Mesendoderm (in vitro differentiated cells): ENCODE measurements around the gene ANKS1A.

ENCODE experiments used
- DNase-seq: peaks from one replicate; pipeline ENCODE4 v3.0.0; 2013
- H2AK5ac ChIP-seq: 2 replicates; pipeline ENCODE4 v1.6.1; 2013; ENCODE audit warnings: low read length, inconsistent platforms
- H2BK120ac ChIP-seq: 2 replicates; pipeline ENCODE4 v1.6.1; 2013; ENCODE audit warnings: low read depth, mild to moderate bottlenecking, low read length, moderate library complexity, mixed read lengths
- H2BK15ac ChIP-seq: replicated peaks from 2 replicates; pipeline ENCODE4 v1.6.1; 2013; ENCODE audit warnings: low read depth, mild to moderate bottlenecking, moderate library complexity
- H2BK5ac ChIP-seq: 2 replicates; pipeline ENCODE4 v1.6.1; 2013; ENCODE audit warnings: low read length, inconsistent platforms
- H3K18ac ChIP-seq: 2 replicates; pipeline ENCODE4 v1.6.1; 2013; ENCODE audit warnings: mild to moderate bottlenecking, low read length, mixed read lengths
- H3K23ac ChIP-seq: one replicate; pipeline ENCODE4 v1.6.1; 2013; ENCODE audit warnings: low read length
- H3K27ac ChIP-seq: 2 replicates; pipeline ENCODE4 v1.5.1; 2013; ENCODE audit warnings: low read depth, mild to moderate bottlenecking, inconsistent platforms, low read length, moderate library complexity
- H3K27me3 ChIP-seq: 2 replicates; pipeline ENCODE4 v1.6.1; 2013; ENCODE audit warnings: low read length, control low read depth, mild to moderate bottlenecking, inconsistent platforms; ENCODE audit not compliant: insufficient read depth, poor library complexity
- H3K36me3 ChIP-seq: 2 replicates; pipeline ENCODE4 v1.6.1; 2013; ENCODE audit warnings: low read length, inconsistent platforms; ENCODE audit not compliant: control insufficient read depth, insufficient read depth
- H3K4ac ChIP-seq: one replicate; pipeline ENCODE4 v1.6.1; 2013; ENCODE audit warnings: low read depth, mild to moderate bottlenecking, low read length, moderate library complexity
- H3K4me1 ChIP-seq: 2 replicates; pipeline ENCODE4 v1.6.1; 2013; ENCODE audit warnings: low read depth, low read length, inconsistent platforms; ENCODE audit not compliant: control insufficient read depth
- H3K4me2 ChIP-seq: 2 replicates; pipeline ENCODE4 v1.6.1; 2013; ENCODE audit warnings: low read length
- H3K4me3 ChIP-seq: 2 replicates; pipeline ENCODE4 v1.5.1; 2013; ENCODE audit warnings: mild to moderate bottlenecking, low read length
- H3K56ac ChIP-seq: one replicate; pipeline ENCODE4 v1.6.1; 2013; ENCODE audit warnings: low read length
- H3K79me1 ChIP-seq: 2 replicates; pipeline ENCODE4 v1.6.1; 2013; ENCODE audit warnings: low read length, inconsistent platforms
- H3K79me2 ChIP-seq: 2 replicates; pipeline ENCODE4 v1.6.1; 2013; ENCODE audit warnings: mild to moderate bottlenecking, low read length; ENCODE audit not compliant: control insufficient read depth, insufficient read depth
- H3K9ac ChIP-seq: 2 replicates; pipeline ENCODE4 v1.6.1; 2013; ENCODE audit warnings: low read length, inconsistent platforms
- H4K5ac ChIP-seq: one replicate; pipeline ENCODE4 v1.6.1; 2013; ENCODE audit warnings: low read length
- H4K8ac ChIP-seq: one replicate; pipeline ENCODE4 v1.6.1; 2013; ENCODE audit warnings: low read depth, mild to moderate bottlenecking, control low read depth, low read length, moderate library complexity
- WGBS: extraction: QIAGEN DNeasy Blood & Tissue Kit; methylation state at CpG from one replicate; pipeline ENCODE4 v1.1.7; 2013; ENCODE audit warnings: low lambda C conversion rate, missing lambda C conversion rate; ENCODE audit not compliant: insufficient coverage; ENCODE audit errors: extremely low coverage; 5-methylcytosine and 5-hydroxymethylcytosine counted together

Gene ANKS1A

DNA sequence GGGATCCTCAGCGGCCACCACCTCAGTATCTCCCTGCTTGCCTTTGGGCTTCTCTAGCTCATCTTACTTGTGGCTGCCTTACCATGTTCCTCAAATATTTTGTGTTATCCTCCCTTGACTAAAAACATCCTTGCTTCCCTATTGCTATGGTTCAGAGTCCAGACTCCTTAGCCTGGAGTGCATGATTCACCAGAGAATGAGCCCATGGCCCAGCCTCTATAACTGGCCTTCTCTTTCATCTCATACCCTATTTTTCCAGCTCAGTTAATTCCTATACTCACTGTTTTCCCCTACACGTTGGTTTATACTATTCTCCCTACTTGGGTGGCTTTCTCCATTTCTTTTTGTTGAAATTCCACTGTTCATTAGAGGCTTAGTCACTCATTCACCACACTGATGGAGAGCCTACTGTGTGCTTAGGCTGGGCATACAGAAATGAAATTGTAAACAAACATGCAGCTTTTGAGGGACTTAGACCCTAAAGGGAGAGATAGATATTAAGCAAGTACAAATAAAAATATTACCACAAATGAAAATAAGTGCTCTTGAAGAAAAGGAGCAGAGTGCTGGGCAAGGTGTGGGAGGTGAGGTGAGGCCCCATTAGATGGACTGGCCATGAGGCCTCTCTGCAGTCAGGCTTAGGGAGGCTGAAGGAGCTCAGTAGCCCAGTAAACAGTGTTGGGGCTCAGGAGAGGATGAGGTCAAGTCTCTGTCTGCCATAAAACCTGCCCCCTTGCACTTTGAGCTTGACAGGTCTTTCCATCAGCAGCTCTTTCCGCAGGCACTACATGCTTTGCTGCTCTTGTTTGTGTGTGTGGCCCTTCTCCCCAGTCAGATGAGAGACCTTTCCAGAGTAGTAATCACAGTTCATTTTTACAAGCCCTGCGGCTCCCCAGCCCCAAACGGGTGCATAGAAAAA lies 142.8 kb downstream of the ANKS1A start:
- peaks cover 2% of the 10 kb centered on the region for H3K79me1 ChIP-seq
- no peak overlapping the region for H2AK5ac ChIP-seq
- H3K4me1 ChIP-seq, result peaks cover 4% of the 10 kb centered on the region
- no peak overlapping the region for H3K4me2 ChIP-seq
- no peaks in the 10 kb centered on the region for H3K27me3 ChIP-seq
- no peak overlapping the region for H4K5ac ChIP-seq
- H2BK15ac ChIP-seq, result no peak overlapping the region
- no peak overlapping the region for H3K23ac ChIP-seq
- H2BK5ac ChIP-seq, result no peak overlapping the region
- H3K18ac ChIP-seq, result no peak overlapping the region
- no peak overlapping the region for H3K56ac ChIP-seq
- H4K8ac ChIP-seq, result no peak overlapping the region
- H3K36me3 ChIP-seq, result no peaks in the 10 kb centered on the region
- H2BK120ac ChIP-seq, result no peak overlapping the region
- H3K27ac ChIP-seq, result no peak overlapping the region
- no peaks in the 10 kb centered on the region for H3K79me2 ChIP-seq
- no peak overlapping the region for H3K4me3 ChIP-seq
- DNase-seq, result no peak
- no peak overlapping the region for H3K4ac ChIP-seq
- H3K9ac ChIP-seq, result no peak overlapping the region
- no CpG with 5 or more reads among the region's 5 CpGs for WGBS

DNA sequence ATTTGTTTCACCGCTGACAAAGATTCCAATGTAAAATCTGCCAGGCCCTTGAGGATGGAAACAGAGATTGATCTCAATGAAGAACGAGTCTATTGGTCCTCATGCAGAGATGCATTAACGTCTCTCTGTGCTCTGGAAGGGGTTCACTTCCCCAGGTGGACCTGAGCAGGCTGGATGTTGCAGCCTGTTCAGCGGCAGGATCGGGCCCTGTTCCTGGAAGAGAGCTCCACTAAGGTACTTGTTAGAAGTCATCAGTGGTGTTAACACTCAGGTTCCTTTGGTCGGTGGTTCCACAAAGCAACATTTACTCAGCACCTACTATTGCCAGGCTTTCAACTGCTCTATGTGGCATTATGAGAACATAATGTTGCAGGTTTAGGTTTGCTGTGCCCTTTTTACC lies 144.6 kb downstream of the ANKS1A start:
- no peak overlapping the region for H3K23ac ChIP-seq
- H2BK15ac ChIP-seq, result no peak overlapping the region
- no peak overlapping the region for H3K4me3 ChIP-seq
- H3K9ac ChIP-seq, result no peak overlapping the region
- no peak overlapping the region for H3K27ac ChIP-seq
- H4K5ac ChIP-seq, result no peak overlapping the region
- H3K4me1 ChIP-seq, result peaks cover 14% of the 10 kb centered on the region
- H2AK5ac ChIP-seq, result no peak overlapping the region
- DNase-seq, result no peak
- no peak overlapping the region for H2BK120ac ChIP-seq
- no peaks in the 10 kb centered on the region for H3K36me3 ChIP-seq
- no peak overlapping the region for H4K8ac ChIP-seq
- no peaks in the 10 kb centered on the region for H3K27me3 ChIP-seq
- H3K4ac ChIP-seq, result no peak overlapping the region
- no CpG with 5 or more reads among the region's 6 CpGs for WGBS
- no peak overlapping the region for H3K18ac ChIP-seq
- peaks cover 2% of the 10 kb centered on the region for H3K79me1 ChIP-seq
- no peak overlapping the region for H3K4me2 ChIP-seq
- no peak overlapping the region for H3K56ac ChIP-seq
- H2BK5ac ChIP-seq, result no peak overlapping the region
- H3K79me2 ChIP-seq, result no peaks in the 10 kb centered on the region

DNA sequence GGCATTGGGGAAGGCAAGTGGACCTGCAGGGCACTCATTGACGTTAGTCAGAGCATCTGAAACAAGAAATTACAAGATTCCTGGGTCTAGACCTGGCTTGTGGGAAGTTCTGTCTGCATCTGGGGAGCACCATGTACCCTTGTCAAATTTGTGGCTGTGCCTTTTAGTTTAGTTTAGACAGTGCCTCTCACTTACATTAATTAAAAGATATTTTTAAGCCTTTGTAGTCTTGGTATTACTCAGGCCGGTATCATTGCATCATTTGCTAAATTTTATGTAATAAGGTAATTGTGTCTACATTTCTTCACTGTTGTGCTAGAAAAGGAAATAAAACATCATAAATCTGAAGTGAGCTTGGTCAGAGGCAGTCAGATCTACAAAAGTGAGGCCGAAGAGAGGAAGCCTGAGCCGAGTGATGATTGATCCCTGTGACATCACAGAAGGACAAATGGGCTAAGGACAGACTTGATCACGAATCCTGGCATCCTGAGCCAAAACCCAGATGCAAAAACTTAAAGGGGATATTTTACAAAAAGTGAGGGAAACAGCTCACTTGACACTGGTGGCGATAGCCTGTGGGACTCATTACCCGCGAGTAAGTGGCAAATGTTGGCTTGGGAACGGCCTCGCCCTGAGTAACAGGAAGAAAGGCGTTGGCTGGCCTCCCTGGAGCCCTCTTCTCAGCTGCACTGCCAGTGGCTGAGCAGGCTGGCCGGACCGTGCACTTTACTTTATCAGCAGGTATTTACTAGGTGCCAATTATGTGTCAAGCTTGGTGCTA lies 145.5 kb downstream of the ANKS1A start:
- Histone ChIP-seq H2BK15ac (no peak overlapping the region), H4K5ac (no peak overlapping the region), H4K8ac (no peak overlapping the region), H3K27ac (no peak overlapping the region), H2BK120ac (no peak overlapping the region), H3K4me3 (no peak overlapping the region), H3K23ac (no peak overlapping the region), H3K56ac (no peak overlapping the region), H3K4ac (no peak overlapping the region), H3K27me3 (no peaks in the 10 kb centered on the region), H3K79me2 (no peaks in the 10 kb centered on the region), H3K79me1 (peaks cover 2% of the 10 kb centered on the region), H3K36me3 (no peaks in the 10 kb centered on the region), H3K18ac (no peak overlapping the region), H3K9ac (no peak overlapping the region), H2BK5ac (no peak overlapping the region), H2AK5ac (no peak overlapping the region), H3K4me2 (no peak overlapping the region), H3K4me1 (peaks cover 14% of the 10 kb centered on the region)
- DNase-seq, result peak; percentile 49
- no CpG with 5 or more reads among the region's 13 CpGs for WGBS

DNA sequence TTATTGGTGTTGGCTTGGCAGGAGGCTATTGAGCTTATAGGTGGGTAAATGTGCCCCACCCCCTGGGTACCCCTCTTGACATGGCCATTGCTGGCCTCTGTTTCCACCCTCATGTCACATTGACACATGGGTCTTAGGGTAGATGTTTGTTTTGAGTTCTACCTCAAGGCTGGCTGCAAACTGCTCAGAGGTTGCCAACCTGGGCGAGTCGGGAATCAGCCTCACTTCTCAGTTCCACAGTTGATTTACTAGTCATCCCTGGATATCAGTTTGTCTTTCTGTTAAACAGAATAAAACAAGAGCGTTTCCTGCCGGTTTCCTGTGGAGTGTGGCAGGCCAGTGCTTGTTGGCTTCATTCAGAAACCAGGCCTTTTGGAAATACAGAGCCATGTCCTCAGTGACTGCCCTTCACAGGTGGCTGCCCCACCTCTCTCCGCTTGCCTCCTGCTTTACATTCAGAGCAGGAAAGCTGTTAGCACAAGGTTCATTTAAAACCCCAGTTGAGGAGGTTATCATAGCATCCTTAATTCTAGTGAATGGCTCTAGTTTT lies 146.5 kb downstream of the ANKS1A start:
- Histone ChIP-seq H3K79me1 (peaks cover 2% of the 10 kb centered on the region), H3K79me2 (no peaks in the 10 kb centered on the region), H3K18ac (no peak overlapping the region), H2AK5ac (no peak overlapping the region), H4K5ac (no peak overlapping the region), H3K4me3 (no peak overlapping the region), H3K27ac (no peak overlapping the region), H2BK5ac (no peak overlapping the region), H3K9ac (no peak overlapping the region), H3K36me3 (no peaks in the 10 kb centered on the region), H4K8ac (no peak overlapping the region), H2BK15ac (no peak overlapping the region), H2BK120ac (no peak overlapping the region), H3K27me3 (no peaks in the 10 kb centered on the region), H3K4ac (no peak overlapping the region), H3K23ac (no peak overlapping the region), H3K4me2 (no peak overlapping the region), H3K56ac (no peak overlapping the region), H3K4me1 (peaks cover 14% of the 10 kb centered on the region)
- no CpG with 5 or more reads among the region's 5 CpGs for WGBS
- no peak for DNase-seq

DNA sequence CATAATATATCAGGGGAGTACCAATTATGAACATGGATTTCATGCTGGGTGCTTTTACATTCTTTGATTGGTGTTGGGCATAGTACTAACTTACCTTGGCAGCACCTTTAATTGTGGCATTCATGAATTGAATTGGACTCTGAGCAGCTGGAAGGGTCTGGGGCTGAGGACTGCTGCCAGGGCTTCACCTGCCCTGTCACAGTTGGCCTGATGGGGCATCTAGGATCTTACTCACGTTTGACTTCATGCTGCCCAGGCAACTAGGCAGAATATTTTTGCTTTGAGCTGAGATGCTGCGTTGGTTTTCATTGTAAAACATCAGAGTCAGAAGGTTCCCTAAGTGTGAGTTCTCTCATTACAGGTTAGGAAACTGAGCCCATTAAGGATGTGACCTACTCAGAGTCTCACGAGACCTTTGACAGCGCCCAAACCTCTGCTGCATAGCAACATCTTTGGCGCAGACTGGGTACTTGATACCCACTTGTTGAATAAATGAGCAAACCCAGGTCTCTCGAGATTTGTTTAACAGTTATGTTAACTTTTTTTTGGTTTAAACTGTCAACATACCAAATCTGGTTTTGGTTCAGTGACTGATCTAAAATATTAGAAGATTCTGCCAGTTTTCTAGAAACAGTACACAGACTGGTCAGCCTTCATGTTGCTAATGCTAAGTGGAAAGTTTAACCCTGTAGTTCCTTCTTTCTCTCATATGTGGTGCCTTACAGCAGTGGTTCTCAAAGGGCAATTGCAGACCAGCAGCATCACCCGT lies 147.2 kb downstream of the ANKS1A start:
- Histone ChIP-seq H3K36me3 (no peaks in the 10 kb centered on the region), H3K9ac (no peak overlapping the region), H3K79me1 (peaks cover 2% of the 10 kb centered on the region), H3K4ac (no peak overlapping the region), H3K23ac (no peak overlapping the region), H2AK5ac (no peak overlapping the region), H2BK5ac (no peak overlapping the region), H3K27ac (no peak overlapping the region), H2BK15ac (no peak overlapping the region), H3K4me2 (no peak overlapping the region), H4K8ac (no peak overlapping the region), H3K18ac (no peak overlapping the region), H3K4me1 (peaks cover 14% of the 10 kb centered on the region), H4K5ac (no peak overlapping the region), H3K56ac (no peak overlapping the region), H3K79me2 (no peaks in the 10 kb centered on the region), H3K4me3 (no peak overlapping the region), H3K27me3 (no peaks in the 10 kb centered on the region), H2BK120ac (no peak overlapping the region)
- no CpG with 5 or more reads among the region's 7 CpGs for WGBS
- no peak for DNase-seq
